ENCODE results near the gene ZBTB16.

Gene ZBTB16

DNA sequence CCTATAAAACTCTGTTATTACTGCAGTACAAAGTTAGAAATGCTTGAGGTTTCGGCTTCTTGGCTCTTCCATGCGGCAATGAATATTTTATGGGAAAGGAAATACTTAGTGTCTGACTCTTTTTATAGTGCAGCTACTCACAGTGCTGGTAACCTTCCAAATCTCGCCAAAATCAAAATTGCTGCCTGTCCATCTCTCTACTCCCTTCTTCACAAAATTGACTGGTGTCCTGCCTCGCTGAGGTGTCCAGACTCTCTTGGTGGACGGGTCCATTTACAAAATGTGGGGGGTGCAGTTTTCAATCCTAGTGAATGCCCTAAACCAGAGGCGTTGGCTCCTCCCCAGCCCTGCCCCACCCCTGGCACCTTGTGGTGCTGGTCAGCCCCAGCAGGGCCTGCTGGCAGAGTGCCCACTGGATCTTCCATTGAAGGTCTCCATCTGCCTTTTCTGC is 73.5 kb downstream of the ZBTB16 start:
- DNase-seq: no peak

GRCh38 chr11:114133548-114134329 is 74.2 kb downstream of the ZBTB16 start:
- no peak for DNase-seq

- no peak for DNase-seq
These were observed 75.4 kb downstream of the ZBTB16 start for GRCh38 chr11:114134870-114135269.

GRCh38 chr11:114135737-114136151 is 76.2 kb downstream of the ZBTB16 start:
- DNase-seq: no peak

GRCh38 chr11:114136686-114137640 is 77.5 kb downstream of the ZBTB16 start:
- no peak for DNase-seq

GRCh38 chr11:114137838-114138237 is 78.3 kb downstream of the ZBTB16 start:
- DNase-seq: no peak

- DNase-seq: no peak
These were observed 78.9 kb downstream of the ZBTB16 start for GRCh38 chr11:114138411-114138810.

DNA sequence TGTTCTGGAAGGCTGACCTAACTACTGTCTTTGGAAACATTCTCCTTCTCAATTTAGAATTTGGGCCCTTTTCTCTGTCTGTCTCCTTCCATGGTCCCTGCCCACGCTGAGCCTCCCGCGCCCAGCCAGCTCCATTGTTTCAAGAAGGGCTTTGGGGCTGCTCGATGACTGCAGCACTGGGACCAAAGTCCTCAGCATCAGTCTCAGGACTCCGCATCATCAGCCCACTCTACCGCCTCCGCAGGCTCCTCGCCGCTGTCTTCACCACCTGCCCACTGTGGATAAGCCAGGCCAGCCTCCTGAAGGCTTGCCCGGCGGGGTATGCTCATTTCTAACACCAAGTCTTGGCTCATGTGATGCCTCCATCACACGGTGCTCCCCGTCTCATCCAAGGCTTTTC is 81.3 kb downstream of the ZBTB16 start:
- DNase-seq: no peak

DNA sequence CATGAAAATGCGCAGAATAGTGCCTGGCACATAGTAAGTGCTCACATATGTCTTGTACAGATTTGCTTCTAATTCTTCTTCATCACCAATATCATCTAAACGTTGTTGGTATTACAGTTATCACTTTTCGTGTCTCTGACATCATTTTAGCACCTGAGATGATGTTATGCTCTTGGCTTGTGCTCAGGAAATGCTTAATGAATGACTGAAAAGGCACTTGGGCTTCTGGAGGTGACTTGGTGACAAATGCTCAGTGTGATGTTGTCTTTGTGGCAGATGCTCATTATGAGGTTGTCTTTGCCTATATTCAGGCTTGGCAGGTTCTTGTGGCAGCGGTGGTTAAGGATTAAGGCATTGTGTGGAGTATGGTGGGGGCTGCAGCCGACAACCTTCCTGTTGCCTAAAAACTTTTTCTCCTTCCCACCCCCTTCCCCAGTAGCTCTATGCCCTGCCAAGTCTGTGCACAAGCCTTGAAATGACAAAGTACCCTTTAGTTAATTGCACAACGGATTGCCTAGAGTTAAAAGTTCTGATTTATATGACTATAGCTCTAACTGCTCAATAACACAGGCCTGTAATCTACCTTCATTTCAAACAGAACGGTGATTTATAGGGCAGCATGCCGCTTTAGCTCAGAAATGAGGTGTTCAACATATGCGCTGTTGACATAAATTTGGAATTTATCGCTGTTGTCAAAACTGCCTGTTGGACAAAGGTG is 82.5 kb downstream of the ZBTB16 start:
- DNase-seq: no peak

DNA sequence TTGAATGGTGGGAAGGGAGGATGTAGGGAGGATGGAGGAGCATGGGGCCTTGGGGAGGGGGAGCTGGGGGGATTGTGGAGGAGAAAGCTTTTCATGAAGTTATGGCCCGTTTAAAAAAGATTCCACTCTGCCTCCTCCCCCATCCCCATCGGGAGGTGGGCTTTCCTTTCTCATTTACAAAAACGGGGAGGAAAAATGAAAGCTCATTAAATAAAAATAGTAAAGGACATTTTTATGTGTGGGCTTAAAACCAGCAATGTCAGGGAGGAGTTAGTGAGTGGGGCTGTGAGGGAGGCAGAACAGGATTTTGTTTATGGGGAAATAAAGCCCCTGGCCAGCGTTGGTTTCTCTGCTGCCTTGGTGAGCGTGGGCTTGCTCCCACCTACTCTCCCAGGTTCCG is 83.2 kb downstream of the ZBTB16 start:
- no peak for DNase-seq

DNA sequence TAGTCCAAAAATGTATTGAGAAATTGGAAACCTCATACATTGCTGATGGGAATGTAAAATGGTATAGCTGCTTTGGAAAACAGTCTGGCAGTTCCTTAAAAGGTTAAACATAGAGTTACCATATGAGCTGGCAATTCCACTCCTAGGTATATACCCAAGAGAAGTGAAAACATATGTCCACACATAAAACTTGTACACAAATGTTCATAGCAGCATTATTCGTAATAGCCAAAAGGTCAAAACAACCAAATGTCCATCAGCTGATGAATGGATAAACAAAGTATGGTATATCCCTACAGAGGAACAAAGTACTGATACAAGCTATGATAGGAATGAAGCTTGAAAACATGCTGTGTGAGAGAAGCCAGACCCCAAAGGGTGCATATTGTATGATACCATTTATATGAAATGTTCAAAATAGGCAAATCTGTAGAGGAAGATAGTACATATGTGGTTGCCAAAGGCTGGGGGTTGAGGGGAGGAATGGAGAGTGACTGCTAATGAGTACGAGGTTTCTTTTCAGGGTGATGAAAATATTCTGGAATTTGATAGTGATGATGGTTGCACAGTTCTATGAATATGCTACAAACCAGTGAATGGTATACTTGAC is 85.8 kb downstream of the ZBTB16 start:
- DNase-seq: no peak

GRCh38 chr11:114147375-114148012 is 88.0 kb downstream of the ZBTB16 start:
- no peak for DNase-seq

GRCh38 chr11:114148013-114148382 is 88.5 kb downstream of the ZBTB16 start:
- no peak for DNase-seq

DNA sequence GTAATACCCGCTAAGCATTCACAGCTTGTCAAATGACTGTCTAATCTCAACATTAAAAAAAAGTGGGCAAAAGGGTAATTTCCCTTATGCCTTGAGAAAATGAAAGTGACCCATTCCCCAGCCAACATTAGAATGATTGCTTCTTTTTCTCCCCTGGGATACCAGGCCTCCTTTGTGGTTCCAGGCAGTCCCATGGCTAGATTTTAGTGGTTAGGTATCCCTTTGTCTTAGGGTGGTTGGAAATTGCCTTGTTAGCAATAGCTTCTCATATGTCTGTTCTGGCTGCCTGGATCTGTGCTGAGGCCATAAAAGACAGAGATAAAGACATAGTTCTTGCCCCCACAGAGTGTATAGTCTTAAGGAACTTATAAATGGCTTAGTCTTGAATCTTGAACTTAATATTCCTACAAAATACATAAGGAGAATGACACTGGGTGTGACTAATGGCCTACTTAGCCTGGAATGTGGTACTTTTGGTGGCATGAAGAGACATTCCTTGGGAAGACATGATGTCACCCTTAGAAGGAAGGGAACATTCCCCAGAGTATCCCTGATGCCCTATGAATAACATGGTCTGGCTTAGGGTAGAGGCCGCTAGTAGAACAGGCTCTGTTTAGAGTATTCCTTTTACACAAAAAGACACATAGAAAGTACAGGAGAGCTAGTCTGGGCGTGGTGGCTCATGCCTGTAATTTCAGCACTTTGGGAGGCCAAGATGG is 90.3 kb downstream of the ZBTB16 start:
- no peak for DNase-seq

- no peak for DNase-seq
These were observed 91.2 kb downstream of the ZBTB16 start for GRCh38 chr11:114150671-114151070.

DNA sequence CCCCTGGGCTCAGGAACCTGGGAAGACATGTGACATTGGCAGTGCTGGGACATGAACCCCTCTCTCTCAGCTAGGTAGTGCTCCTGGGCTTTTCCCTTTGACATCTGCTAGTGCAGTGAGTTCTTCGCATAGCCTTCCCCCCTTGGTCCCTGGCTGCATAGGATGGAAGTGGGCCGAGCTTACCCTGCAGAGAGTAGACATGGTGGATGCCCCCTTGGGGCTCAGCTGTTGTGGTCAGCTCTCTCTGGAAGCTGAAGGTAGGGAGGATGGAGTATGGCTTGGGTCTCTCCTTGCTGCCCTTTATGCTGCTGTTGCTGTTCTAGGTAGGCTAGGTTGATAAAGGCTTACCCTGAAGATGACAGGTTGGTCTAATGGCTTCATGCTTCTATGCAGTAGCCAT is 92.1 kb downstream of the ZBTB16 start:
- DNase-seq: no peak

GRCh38 chr11:114152162-114152561 is 92.7 kb downstream of the ZBTB16 start:
- DNase-seq: no peak

GRCh38 chr11:114152785-114153184 is 93.3 kb downstream of the ZBTB16 start:
- no peak for DNase-seq

- no peak for DNase-seq
These were observed 93.7 kb downstream of the ZBTB16 start for GRCh38 chr11:114153224-114153623.

DNA sequence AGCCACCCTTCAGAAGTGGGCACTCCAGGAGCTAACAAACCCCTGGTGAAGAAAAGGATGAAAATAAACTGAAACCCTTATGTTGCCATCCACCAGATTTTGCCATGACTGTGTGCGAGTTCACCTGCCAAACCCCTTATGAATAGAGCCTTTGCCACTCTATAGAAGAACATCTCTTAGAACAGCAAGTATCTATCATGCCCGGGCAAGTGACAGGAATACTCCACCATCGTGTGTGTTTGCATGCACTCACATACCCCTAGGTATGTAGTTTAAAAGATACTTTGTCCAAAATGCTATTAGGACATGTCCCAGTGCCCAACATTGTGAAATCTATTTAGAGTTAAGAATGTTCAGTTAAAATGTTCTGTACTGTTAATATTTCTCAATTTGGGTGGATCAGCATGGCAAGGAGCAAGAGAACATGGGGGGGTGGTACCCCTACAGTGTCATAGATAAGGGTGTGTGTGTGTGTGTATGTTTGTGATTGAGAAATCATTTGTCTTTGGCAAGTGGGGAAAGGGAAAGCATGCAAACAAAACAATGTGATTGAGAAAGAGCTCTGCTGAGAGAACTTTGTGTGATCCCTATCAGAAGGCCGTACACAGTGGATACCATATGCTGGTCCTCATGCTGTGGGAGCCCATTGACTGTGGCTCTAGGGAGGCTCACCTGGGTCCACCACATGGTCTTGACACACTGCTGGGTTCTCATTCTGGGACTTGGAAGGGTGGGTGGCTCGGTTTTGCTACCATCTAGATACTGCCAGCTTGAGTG is 94.9 kb downstream of the ZBTB16 start:
- DNase-seq: no peak

DNA sequence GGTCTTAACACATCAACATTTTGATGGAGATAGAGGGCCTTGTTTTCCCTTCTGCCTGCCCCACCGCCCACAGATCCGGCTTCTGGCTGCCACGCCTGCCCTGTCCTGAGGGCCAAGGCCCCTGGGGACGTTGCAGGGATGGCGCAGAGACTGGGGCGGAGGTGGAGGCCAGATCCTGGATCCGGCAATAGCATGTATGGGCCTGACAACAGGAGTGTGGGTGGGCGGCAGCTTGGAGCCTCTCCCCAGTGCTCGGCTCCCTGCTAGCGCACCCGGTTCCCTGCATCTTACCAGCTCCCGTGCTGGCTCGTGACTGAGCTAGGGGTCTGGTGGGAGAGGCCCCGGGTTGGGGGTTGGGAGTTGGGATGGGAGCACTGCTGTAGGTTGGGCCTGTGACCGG is 95.6 kb downstream of the ZBTB16 start:
- no peak for DNase-seq

Data from midbrain (tissue), 1 donor.